H54 (cell line): ENCODE measurements around the gene MCOLN3.

Source experiments
- DNase-seq: peaks from one replicate; pipeline ENCODE4 v3.0.0; 2011; ENCODE audit warnings: low spot score, mixed read lengths; ENCODE audit not compliant: insufficient read length
- FAIRE-seq: peaks from 3 replicates; lab custom pipeline; 2011; peaks lifted over from hg19 to GRCh38; lab: Jason Lieb, UNC
- POLR2A ChIP-seq: IDR thresholded peaks from 2 replicates; pipeline ENCODE4 v1.6.1; 2011; ENCODE audit warnings: low read depth, mild to moderate bottlenecking, low read length

MCOLN3 gene

GRCh38 chr1:84968101-84968500 lies 80.2 kb downstream of the MCOLN3 start:
- TF ChIP-seq POLR2A, result no peak
- FAIRE-seq, result no peak
- no peak for DNase-seq
